ENCODE data around the gene SURF2.
A peak's percentile ranks its signal among the peaks of the same experiment; 100 is the strongest.
"Not testable (repeated sequence)": the region's sequence is repeated elsewhere in the genome, so short reads cannot be mapped to it uniquely, and the experiment has no call there.

The SURF2 gene

DNA sequence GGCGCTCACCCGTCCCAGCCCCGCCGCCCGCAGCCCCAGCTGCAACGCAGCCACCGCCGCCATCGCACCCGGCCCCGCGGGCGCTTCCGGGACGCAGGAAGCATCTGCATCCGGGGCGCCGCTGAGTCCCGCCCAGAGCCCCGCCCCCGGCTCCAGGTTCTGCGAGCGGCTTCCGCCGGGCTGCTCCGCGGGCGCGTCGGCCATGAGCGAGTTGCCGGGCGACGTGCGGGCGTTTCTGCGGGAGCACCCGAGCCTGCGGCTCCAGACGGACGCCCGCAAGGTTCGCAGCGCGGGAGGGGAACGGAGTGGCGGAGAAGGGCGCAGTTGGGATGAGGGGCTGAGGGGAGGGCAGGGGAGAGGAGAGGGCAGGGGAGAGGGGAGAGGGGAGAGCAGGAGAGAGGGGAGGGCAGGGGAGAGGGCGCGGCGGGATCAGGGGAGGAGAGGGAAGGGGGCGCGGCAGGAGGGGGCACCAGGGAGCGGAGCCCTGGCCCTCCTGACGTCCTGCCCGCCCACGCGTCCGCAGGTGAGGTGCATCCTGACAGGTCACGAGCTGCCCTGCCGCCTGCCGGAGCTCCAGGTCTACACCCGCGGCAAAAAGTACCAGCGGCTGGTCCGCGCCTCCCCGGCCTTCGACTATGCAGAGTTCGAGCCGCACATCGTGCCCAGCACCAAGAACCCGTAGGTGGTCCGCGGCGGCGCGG, at the start of gene SURF2, which contains the start of gene SURF1:
Gene SURF2, plus strand, starts transcription at position 160 of the 701 bp plus-strand sequence. Its CDS starts 43 bp downstream, at position 203.
Gene SURF1, minus strand, starts transcription at position 97 of the 701 bp plus-strand sequence. Its CDS starts 34 bp downstream, at position 63.
- peak; percentile 39 to 79 for DNase-seq

DNA sequence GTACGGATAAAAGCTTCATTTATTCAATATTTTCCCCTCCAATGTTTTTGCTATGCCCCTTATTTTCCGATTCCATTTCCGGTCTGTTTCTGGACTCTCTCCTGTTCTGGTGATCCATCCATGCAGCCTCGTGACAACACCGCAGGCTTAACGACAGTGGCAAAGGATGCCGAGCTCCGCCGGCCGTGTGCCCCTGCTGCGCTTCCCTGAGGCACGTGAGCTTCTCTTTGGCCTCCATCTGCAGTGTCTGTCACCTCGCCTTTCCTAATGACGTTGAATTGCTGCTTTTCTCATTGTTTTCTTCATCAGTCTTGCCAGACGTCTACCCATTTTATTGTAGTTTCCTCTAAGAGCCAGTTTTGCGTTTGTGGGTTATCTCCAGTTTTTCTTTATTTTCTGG, 49.0 kb upstream of the SURF2 start:
- no peak for DNase-seq

DNA sequence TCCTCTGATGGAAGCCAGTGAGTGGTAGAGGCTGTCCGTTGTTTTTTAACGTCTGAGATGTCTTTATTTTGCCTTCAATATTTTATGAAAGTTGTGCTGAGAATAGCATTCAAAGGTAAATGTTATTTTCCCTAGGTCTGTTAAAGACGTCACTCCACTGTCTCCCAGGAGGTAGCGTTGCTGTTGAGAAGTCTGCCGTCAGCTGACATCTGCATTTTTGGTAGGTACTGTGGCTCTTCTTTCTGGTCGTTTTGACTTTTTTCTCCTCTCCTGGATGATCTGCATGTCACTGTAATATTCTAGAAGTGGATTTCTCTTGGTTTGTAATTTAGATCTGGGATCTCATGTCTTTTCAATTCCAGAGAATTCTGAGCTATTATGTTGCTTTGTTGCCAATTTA, 46.7 kb upstream of the SURF2 start:
- no peak for DNase-seq

DNA sequence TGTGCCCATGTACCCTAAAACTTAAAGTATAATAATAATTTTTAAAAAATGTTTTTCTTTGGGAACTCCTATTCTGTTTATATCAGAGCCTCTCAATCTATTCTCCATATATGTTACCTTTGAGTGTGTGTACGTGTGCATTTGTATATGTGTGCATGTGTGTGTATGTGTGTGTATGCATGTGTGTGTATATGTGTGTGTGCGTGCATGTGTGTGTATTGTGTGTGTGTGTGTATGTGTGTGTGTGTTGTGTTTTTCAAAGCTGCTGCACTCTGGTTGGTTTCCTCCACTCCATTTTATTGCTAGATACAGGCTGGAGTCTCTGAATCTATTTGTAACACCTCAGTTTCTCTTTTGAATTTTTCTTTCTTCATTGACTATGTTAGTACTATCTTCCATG, 40.4 kb upstream of the SURF2 start:
- DNase-seq: no peak

DNA sequence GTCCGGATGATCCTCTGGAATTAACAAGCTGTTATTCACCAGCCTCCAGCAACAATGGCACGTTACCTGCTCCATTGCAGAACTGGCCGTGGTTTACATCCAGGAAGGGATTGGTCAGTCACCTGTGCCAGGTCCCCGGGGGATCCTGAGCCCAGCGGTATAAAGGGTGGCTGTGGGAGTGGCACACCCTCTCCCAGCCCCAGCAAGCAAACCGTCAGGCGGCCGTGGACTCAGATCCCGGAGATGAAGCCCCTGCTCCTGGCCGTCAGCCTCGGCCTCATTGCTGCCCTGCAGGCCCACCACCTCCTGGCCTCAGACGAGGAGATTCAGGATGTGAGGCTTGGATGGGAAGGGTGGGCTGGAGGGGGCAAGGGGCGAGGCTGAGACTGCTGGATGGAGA, 38.8 kb upstream of the SURF2 start:
- not testable (repeated sequence) for DNase-seq

DNA sequence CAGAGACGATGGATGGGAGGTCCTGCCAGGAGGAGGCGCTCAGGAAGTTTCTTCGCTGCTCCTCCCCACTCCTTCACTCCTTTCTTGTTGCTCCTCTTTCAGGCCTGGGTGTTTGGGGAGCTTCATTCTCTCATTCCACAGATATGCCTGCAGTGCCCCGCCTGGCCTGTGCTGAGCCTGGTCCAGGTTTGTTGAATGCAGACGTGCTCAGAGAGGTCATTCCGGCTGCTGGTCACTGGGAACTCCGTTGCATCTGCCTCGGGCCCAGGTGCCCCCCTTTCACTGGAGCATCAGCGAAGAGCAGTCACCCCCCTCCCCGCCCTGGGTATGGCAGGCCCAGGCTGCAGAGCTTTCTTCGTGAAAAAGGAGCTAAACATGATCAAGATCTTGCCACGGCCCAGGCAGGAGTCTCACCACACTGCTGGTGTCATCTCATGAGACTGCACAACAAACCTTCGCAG, 35.9 kb upstream of the SURF2 start:
- no peak for DNase-seq

DNA sequence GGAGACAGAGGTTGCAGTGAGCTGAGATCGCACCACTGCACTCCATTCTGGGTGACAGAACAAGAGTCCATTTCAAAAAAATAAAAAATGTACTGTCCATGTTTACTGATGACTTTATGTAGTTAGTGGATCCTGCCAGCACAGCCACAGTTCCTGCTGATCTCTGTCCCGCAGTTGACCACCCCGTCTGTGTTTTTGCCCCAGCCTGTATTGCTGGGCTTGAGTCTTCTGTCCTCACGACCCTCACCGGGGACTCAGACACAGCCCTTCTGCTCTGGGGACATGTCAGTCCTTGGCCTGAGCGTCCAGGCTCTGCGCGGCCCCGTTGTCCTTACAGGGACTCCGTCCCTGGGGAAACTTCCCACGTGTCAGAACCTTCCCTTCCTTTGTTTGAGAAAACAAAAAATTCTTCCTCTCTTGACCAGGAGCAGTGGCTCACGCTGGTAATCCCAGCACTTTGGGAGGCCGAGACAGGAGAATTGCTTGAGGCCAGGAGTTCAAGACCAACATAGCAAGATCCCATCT, 34.9 kb upstream of the SURF2 start:
- no peak for DNase-seq

DNA sequence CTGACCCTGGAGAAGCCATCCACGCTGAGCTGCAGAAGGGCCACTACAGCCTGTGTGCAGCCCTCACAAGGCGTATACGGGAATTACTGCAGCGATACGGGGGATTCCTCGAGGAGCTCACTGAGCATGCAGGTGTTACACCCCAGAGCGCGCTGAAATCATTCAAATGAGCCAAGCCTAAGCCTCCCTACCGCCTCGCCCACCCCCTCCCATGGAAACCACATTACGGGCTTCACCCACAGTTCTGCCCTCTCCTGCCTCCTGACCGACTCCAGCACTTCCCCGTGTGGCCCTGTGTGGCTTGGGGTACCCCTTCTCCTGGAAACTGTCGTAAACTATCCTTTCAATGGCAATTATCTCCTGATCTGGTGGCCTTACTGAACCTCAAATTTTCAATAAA, 33.6 kb upstream of the SURF2 start:
- DNase-seq: no peak

DNA sequence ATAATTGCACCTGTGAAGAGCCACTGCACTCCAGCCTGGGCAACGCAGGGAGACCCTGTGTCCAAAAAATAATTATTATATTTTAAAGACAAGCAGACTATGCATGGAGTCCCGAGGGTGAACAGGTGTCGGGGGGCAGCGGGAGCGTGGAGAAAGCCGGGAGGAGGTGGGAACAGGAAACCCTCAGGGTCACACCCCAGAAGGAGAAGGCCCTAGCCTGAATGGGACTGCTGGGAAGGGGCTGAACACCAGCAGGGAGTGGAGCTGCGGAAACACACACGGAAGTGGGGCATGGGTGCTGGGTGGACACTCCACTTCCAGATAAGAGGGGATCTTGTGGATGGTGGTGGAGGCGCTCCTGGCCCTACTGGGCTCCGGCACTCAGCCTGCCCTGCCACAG, 33.1 kb upstream of the SURF2 start:
- DNase-seq: no peak

DNA sequence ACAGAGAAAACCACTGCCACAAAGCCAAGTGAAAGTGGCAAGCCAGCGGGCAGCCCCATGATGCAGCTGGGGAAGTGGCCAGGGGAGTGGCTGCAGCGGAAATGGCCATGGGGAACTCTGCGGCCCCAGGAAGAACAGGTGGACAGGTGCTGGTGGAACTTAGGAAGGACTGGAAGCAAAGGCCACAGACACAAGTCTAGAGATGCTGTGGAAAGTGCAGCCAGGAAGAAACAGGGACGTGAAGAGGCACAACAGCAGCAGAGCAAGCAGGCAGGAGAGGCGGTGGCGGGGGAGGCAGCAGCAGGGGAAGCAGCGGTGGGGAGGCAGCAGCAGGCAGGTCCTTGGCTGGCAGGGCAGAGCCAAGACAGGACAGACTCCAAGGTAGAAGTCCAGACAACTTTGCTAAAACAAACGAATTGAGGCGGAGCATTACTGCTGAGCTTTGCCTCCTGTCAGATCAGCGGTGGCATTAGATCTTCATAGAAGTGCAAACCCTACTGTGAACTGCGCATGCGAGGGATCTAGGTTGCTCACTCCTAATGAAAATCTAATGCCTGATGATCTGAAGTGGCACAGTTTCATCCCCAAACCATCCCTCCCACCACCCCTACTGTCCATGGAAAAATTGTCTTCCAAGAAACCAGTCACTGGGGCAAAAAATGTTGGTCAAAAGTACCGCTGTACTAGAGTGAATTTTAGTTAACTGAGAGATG, 32.2 kb upstream of the SURF2 start:
- no peak for DNase-seq

DNA sequence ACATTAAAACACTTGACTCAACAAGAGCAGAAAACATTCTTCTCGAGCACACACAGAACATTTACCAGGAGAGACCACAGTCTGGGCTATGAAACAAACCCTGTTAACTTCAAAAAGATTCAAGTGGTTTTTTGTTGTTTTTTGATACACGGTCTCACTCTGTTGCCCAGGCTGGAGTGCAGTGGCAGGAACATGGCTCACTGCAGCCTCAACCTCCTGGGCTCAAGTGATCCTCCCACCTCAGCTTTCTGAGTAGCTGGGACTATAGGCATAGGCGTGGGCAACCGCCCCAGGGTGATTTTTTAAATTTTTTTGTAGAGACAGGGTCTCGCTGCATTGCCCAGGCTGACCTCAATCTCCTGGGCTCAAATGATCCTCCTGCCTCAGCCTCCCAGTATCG, 29.3 kb upstream of the SURF2 start:
- DNase-seq: not testable (repeated sequence)

DNA sequence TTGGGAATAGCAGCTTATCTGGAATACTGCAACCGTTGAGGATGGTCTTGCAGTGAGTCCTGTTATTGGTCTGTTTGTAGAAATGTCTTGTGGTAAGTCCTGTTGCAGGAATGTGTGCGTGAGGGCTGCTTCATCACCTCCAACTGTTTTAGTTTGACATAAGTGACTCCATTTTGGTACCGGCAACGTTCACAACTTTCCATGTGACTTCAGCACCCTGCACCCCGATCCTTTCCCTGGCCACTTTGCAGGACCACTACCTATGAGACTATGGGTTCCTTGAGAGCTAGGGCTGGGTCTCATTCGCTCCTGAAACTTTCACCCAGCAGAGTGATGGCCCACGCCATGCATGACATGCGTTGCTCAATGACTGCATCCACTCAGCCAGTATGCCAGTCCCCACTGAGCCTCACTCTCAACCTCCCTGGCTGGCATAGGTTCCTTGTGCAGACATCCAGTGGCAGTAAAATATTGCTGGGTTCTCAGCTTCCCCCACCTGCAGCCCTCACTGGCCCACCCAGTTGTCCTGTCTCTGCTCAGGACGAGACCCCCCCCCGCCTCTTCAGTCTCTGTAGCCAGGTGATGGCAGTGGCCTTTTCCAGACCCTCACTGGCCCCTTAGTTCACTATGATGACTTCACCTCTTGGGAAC, 28.4 kb upstream of the SURF2 start:
- DNase-seq: no peak

DNA sequence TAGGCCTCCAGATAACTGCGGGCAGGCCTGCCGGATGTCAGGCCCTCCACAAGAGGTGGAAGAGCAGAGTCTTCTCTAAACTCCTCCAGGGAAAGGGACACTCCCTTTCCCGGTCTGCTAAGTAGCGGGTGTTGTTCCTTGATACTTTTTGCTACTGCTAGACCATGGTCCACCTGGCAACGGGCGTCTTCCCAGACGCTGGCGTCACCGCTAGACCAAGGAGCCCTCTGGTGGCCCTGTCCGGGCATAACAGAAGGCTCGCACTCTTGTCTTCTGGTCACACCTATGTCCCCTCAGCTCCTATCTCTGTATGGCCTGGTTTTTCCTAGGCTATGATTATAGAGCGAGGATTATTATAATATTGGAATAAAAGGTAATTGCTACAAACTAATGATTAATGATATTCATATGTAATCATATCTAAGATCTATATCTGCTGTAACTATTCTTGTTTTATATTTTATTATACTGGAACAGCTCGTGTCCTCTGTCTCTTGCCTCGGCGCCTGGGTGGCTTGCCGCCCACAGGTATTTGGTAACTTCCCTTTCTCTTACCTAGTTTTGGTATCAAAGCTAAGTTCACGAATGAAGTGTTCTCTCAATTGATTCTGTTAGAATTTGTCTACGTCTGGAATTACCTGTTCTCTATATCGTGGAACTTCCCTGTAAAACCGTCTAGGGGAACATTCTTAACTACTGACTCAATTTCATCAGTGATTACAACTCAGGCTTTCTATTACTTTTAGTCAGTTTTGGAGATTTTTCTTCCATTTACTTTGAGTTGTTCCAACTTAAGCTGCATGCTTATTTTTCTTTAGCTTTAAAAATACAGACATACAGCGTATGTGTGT, 26.8 kb upstream of the SURF2 start:
- DNase-seq: peak in 1 of 2 experiments; percentile 49

DNA sequence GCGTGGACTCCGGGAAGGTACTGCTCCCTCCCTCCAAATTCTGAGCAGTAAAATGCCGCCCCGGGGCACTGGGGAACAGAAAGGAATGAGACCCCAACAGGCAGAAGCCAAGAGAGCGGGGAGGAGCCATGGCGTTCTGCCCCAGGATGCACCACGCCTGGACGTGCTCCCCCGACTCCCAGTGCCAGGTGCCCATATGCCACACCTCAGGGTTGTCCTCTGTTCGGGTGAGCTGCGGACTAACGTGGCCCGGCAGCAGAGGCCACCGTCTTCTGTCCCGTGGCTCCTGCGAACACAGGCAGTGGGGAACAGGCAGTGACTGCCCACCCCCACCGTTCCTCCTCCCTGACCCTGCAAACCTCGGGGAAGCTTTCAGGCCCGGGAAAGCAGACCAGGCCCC, 25.1 kb upstream of the SURF2 start:
- no peak for DNase-seq

DNA sequence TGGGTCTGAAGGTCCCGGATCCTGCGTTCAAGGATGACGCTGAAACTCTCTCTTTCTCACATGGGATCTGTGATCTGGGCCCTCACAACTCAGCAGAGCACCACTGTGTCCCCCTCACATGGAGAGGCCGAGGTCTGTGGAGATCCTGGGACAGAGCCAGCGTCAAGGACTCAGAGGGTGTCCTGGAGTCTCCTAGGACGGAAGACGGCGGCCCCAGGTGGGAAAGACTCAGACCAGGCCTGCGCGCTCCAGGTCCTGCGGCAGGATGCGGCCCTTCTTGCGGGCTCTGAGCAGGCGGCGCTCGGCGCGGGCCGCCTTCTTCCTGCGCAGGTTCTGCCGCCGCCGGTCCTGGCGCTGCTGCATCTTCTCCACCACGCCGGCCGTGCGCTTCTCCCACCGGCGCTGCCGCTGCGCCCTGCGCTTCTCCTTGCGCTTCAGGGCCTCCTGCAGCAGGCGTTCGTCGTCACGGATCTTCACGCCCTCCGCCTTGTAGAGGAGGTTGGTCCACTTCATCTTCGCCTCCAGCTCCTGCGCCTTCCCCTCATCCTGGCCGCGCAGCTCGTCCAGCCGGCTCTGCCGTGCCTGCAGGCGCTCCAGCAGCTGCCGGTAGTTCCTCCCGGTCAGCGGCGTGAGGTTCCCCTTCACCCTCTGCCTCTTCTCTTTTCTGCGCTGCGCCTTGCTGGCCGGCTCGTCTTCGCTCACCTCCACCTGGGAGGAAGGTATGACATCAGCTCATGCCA, 24.5 kb upstream of the SURF2 start:
- no peak for DNase-seq

DNA sequence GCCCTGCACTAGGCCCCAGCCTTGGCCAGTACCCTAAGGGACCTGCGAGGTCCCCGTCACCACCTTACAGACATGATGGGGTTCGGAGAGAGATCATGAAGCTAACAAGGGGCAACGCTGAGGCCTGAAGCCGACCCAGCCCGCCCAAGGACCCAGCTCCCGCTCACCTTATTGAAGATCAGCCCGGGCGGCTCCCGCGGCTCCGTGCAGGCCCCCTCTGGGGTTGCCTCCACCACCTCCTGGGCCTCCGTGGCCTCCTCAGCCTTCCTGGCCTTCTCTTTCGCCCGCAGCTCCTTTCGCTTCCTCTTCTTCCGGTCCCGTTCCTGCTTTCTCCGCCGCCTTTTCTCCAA, 24.0 kb upstream of the SURF2 start:
- DNase-seq: no peak

DNA sequence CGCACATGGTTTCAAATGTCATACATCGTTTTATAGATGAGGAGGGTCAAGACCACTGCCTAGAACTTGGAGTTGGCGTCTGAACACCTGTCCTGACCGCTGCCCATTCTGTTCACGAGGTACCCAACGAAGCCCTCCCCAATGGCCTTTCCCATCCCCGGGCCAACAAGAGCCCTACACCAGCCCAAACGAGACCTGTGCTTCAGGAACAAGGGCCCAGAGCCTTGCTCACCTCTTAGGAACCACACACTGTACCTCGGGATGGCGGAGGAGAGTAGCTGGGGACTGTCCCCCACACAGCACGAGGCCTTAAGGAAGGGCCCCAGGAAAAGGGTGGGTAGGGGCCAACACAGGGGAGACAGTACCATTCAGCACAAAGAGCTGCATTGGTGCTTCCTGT, 23.3 kb upstream of the SURF2 start:
- DNase-seq: no peak

DNA sequence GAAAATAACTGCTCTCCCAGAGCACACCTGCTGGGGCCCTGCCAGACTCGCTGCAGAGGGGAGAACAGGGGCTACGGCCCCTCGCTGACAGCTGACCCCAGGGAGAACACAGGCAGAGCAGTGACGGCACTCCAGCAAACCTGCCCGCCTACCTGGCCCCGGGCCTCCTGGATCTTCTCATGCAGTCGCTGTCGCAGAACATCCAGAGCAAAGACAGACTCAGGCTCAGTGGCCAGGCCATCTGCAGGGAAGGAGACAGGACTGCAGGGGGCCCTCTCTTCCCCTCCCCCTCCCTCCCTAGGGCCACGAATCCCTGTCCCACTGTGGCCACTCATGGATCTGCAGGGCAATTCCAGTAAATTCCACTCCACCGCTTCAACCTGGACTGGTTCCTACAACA, 22.8 kb upstream of the SURF2 start:
- DNase-seq: no peak

DNA sequence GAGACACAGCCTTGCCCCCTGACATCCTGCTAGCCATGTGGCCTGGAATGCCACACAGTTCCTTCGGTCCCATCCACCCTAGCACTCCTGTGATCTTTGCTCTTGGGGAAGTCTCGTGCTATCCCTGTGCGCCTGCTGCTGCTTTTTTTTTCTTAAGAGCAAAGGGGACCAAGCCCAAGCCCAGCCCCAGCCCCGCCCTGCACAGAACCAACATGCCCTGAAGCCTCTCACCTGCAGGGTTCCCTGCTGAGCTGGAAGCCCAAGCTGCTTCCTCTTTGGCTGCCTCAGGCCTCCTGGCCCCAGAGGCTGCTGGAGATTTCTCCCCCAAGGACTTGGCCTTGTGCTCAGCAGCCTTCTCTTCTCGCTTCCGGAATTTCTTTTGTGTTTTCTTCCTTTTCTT, 22.2 kb upstream of the SURF2 start:
- DNase-seq: no peak

DNA sequence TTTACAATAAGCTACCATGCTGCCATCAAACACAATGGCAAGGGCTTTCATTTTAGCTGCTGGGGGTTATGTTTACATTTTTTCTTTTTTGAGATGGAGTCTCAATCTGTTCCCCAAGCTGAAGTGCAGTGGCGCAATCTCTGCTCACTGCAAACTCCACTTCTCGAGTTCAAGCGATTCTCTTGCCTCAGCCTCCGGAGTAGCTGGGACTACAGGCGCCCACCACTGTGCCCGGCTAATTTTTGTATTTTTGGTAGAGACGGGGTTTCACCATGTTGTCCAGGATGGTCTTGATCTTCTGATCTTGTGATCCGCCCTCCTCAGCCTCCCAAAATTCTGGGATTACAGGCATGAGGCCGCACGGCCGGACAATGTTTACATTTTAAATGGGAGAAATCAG, 21.5 kb upstream of the SURF2 start:
- DNase-seq: not testable (repeated sequence)

DNA sequence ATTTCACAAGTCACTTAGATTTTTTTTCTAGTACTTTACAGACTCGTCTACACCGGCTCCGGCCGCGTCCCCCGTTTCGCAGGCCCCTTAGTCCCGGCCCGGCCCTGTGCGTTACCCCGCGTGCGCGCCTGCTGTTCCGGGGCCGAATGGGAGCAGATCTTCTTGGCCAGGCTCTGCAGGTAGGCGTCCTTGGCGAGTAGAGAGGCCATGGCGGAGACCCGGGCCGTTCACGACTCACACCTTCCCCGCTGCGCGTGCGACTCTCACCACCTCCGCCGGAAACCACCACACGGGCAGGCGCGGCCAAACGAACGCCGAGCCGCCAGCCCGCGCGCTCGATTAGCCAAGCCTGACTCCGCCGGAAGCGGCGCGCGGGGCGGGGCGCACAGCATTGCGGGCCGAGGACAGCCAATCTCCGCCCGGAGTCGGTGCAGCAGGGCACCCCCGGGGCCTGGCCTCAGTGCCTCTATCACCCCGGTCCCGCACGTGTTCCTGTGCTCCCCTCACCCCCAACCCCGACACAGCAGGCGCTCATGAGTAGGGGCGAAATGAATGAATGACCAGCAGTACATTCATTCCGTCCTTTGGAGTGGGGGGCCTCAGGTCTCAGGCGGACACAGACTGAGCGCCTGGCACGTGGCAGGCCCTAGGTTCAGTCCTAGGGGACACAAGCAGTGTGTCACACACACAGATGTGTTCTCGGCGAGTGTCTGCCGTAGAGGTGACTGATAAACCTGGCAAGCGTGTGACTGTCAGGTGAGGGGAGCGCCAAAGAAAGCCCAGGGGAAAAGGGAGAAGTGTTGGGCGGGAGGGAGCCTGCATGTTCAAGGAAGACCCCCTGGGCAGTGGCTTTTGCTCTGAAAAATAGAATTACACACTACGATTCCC, 20.2 kb upstream of the SURF2 start, which contains the start of gene SURF6:
Gene SURF6, minus strand, starts transcription at position 265 of the 888 bp plus-strand sequence. Its CDS starts 56 bp downstream, at position 209.
- DNase-seq: peak; percentile 92 to 94

Data from NCI-H524 (cell line).